Keratinocyte (primary cell): ENCODE results near the gene HOXA10. TPM values are rescaled to one million over a fixed set of nuclear protein-coding genes. Genes with fewer than 3 reads are reported as not detected.

Experiments
- DNase-seq: peaks from one replicate; pipeline ENCODE4 v3.0.0-alpha.2; 2011; ENCODE audit warnings: low read depth, missing footprints, low spot score
- FAIRE-seq: peaks from 2 replicates; lab custom pipeline; 2011; peaks lifted over from hg19 to GRCh38; lab: Jason Lieb, UNC
- H2AFZ ChIP-seq: 2 replicates; pipeline ENCODE4 v1.6.0; 2012; ENCODE audit warnings: low read length, control low read depth, inconsistent platforms; ENCODE audit not compliant: control insufficient read depth
- H3K27ac ChIP-seq: 2 replicates; pipeline ENCODE4 v1.5.1; 2011; ENCODE audit warnings: low read length; ENCODE audit not compliant: control insufficient read depth, insufficient read depth
- H3K27me3 ChIP-seq: 3 replicates; pipeline ENCODE4 v1.6.0; 2011; ENCODE audit warnings: low read length; ENCODE audit not compliant: control insufficient read depth, insufficient read depth; ENCODE audit errors: extremely low read depth
- H3K36me3 ChIP-seq, 2 experiments: 2 replicates in 1 of 2; 3 replicates in 1 of 2; pipeline ENCODE4 v1.5.1; 2011; ENCODE audit warnings: low read length in 2 of 2, mild to moderate bottlenecking in 1 of 2; ENCODE audit not compliant: control insufficient read depth in 2 of 2, insufficient read depth in 2 of 2; ENCODE audit errors: extremely low read depth in 1 of 2
- H3K4me1 ChIP-seq: 3 replicates; pipeline ENCODE4 v1.5.1; 2011; ENCODE audit warnings: low read length; ENCODE audit not compliant: control insufficient read depth, insufficient read depth; ENCODE audit errors: extremely low read depth
- H3K4me2 ChIP-seq: 3 replicates; pipeline ENCODE4 v1.6.0; 2011; ENCODE audit warnings: low read depth, low read length; ENCODE audit not compliant: control insufficient read depth, insufficient read depth; ENCODE audit errors: extremely low read depth
- H3K4me3 ChIP-seq, 3 experiments: fragments of 200-600 bp in 1 of 3; sonication (generic) in 1 of 3; 2 replicates in 2 of 3; 3 replicates in 1 of 3; pipeline ENCODE4 v1.5.1; 2011 to 2016; ENCODE audit warnings: low read length in 3 of 3, mild to moderate bottlenecking in 3 of 3, control low read depth in 2 of 3, inconsistent platforms in 1 of 3, low read depth in 1 of 3, mixed read lengths in 1 of 3, mixed run types in 1 of 3, moderate library complexity in 1 of 3; ENCODE audit not compliant: control insufficient read depth in 2 of 3, insufficient read depth in 2 of 3; ENCODE audit errors: extremely low read depth in 1 of 3
- H3K79me2 ChIP-seq: 2 replicates; pipeline ENCODE4 v1.6.0; 2012; ENCODE audit warnings: low read length; ENCODE audit not compliant: control insufficient read depth, insufficient read depth
- H3K9ac ChIP-seq: 3 replicates; pipeline ENCODE4 v1.6.0; 2011; ENCODE audit warnings: low read length; ENCODE audit not compliant: control insufficient read depth, insufficient read depth; ENCODE audit errors: extremely low read depth
- H3K9me1 ChIP-seq: 3 replicates; pipeline ENCODE4 v1.6.0; 2011; ENCODE audit warnings: low read length; ENCODE audit not compliant: control insufficient read depth, insufficient read depth; ENCODE audit errors: extremely low read depth
- H3K9me3 ChIP-seq: 2 replicates; pipeline ENCODE4 v1.5.1; 2012; ENCODE audit warnings: low read depth, low read length; ENCODE audit not compliant: control insufficient read depth
- H4K20me1 ChIP-seq: 3 replicates; pipeline ENCODE4 v1.6.0; 2011; ENCODE audit warnings: low read length; ENCODE audit not compliant: control insufficient read depth, insufficient read depth; ENCODE audit errors: extremely low read depth
- EZH2 ChIP-seq: IDR thresholded peaks from one replicate; pipeline ENCODE4 v1.6.1; 2012; ENCODE audit warnings: inconsistent platforms, mild to moderate bottlenecking, low read length, moderate library complexity
- dilution Hi-C: fragments of 300-500 bp; cut with MboI; formaldehyde crosslinking; loops from one replicate; pipeline ENCODE4 v1.7.0; 2020; ENCODE audit warnings: low sequenced_read_pairs; ENCODE audit not compliant: extremely low pct_ligation_motif_present
- polyA plus RNA-seq, 5 experiments: library from polyadenylated mRNA; depleted of rRNA in 3 of 5; stranded (reverse) in 3 of 5; stranded (forward) in 1 of 5; unstranded in 1 of 5; fragments of >200 nt; gene quantifications; 1 replicate in 1 of 5; 2 replicates in 3 of 5; 3 replicates in 1 of 5; pipeline versions ENCODE4 v1.2.1 to v1.2.3, GENCODE V29; 2011 to 2012; ENCODE audit warnings: missing spikeins in 2 of 5, low read depth in 1 of 5, low replicate concordance in 1 of 5
- TF ChIP-seq, protein P1 (sequence below), 3 experiments: IDR thresholded peaks in 1 of 3; conservative IDR thresholded peaks in 1 of 3; optimal IDR thresholded peaks in 1 of 3; 2 replicates in 2 of 3; 3 replicates in 1 of 3; pipeline versions ENCODE3 to v1.5.1; 2011; ENCODE audit warnings: low read length in 3 of 3, mild to moderate bottlenecking in 3 of 3, moderate library complexity in 2 of 3, control low read depth in 1 of 3, inconsistent platforms in 1 of 3; ENCODE audit not compliant: insufficient read depth in 2 of 3; ENCODE audit errors: extremely low read depth in 1 of 3

The HOXA10 gene
- polyA plus RNA-seq, 1 donor (not counting 4 experiments of a cell fraction or from before 2014, with no cell fraction given): 2.4 TPM

GRCh38 chr7:27134392-27134791 is 39.7 kb downstream of the HOXA10 start:
- peaks cover 44% of the 10 kb centered on the region for H3K4me1 ChIP-seq
- TF ChIP-seq, protein P1, sequence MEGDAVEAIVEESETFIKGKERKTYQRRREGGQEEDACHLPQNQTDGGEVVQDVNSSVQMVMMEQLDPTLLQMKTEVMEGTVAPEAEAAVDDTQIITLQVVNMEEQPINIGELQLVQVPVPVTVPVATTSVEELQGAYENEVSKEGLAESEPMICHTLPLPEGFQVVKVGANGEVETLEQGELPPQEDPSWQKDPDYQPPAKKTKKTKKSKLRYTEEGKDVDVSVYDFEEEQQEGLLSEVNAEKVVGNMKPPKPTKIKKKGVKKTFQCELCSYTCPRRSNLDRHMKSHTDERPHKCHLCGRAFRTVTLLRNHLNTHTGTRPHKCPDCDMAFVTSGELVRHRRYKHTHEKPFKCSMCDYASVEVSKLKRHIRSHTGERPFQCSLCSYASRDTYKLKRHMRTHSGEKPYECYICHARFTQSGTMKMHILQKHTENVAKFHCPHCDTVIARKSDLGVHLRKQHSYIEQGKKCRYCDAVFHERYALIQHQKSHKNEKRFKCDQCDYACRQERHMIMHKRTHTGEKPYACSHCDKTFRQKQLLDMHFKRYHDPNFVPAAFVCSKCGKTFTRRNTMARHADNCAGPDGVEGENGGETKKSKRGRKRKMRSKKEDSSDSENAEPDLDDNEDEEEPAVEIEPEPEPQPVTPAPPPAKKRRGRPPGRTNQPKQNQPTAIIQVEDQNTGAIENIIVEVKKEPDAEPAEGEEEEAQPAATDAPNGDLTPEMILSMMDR (optimal IDR thresholded peaks at IDR 0.05 in 1 of 3, IDR thresholded peaks at IDR 0.05 in 1 of 3, conservative IDR thresholded peaks at IDR 0.05 in 1 of 3; ENCODE audit: extremely low read depth in 1 of 3, insufficient read depth in 2 of 3, low read length in 3 of 3): no peak
- TF ChIP-seq EZH2: no peak
- peaks cover 15% of the 10 kb centered on the region for H3K79me2 ChIP-seq
- H2AFZ ChIP-seq: no peak overlapping the region
- H3K9ac ChIP-seq: peak overlapping the region; percentile 45
- FAIRE-seq (peak; percentile 81), DNase-seq (no peak)
- no peaks in the 10 kb centered on the region for H3K9me3 ChIP-seq
- H3K36me3 ChIP-seq: peaks cover 0 to 1% of the 10 kb centered on the region in 2 experiments
- dilution Hi-C loops: no loop called here
- no peaks in the 10 kb centered on the region for H4K20me1 ChIP-seq
- H3K4me3 ChIP-seq: no peak overlapping the region
- H3K4me2 ChIP-seq: peak overlapping the region; percentile 47
- H3K27me3 ChIP-seq: no peaks in the 10 kb centered on the region
- H3K9me1 ChIP-seq: no peaks in the 10 kb centered on the region
- H3K27ac ChIP-seq: peak overlapping the region; percentile 73

GRCh38 chr7:27133409-27134231 is 40.5 kb downstream of the HOXA10 start:
- H3K79me2 ChIP-seq: peaks cover 13% of the 10 kb centered on the region
- no peak for DNase-seq
- no peak overlapping the region for H3K4me3 ChIP-seq
- no peaks in the 10 kb centered on the region for H3K9me1 ChIP-seq
- dilution Hi-C loops: no loop called here
- H3K36me3 ChIP-seq: peaks cover 0 to under 1% of the 10 kb centered on the region in 2 experiments
- peak overlapping the region; percentile 30 for H3K4me2 ChIP-seq
- TF ChIP-seq, protein P1 (optimal IDR thresholded peaks at IDR 0.05 in 1 of 3, IDR thresholded peaks at IDR 0.05 in 1 of 3, conservative IDR thresholded peaks at IDR 0.05 in 1 of 3; ENCODE audit: extremely low read depth in 1 of 3, insufficient read depth in 2 of 3, low read length in 3 of 3): no peak
- TF ChIP-seq EZH2: no peak
- H3K27ac ChIP-seq: peak overlapping the region; percentile 73
- H3K9me3 ChIP-seq: no peaks in the 10 kb centered on the region
- FAIRE-seq: no peak
- peak overlapping the region; percentile 45 for H3K9ac ChIP-seq
- H3K4me1 ChIP-seq: peaks cover 44% of the 10 kb centered on the region
- no peak overlapping the region for H2AFZ ChIP-seq
- no peaks in the 10 kb centered on the region for H4K20me1 ChIP-seq
- no peaks in the 10 kb centered on the region for H3K27me3 ChIP-seq
